Right lobe of liver (tissue), 4 donors: ENCODE data around the gene COX7C.

Source experiments
- CTCF ChIP-seq, 4 donors: fragments of 200-600 bp in 3 of 4; fragments of 450-650 bp in 1 of 4; IDR thresholded peaks; one replicate each; pipeline versions ENCODE4 v1.5.1 to v1.8.0; 2016 to 2022; ENCODE audit warnings: antibody characterized with exemption in 4 of 4, mild to moderate bottlenecking in 2 of 4
- POLR2A ChIP-seq: fragments of 450-650 bp; IDR thresholded peaks from one replicate; pipeline ENCODE4 v1.6.1; 2017; ENCODE audit warnings: antibody characterized with exemption, mild to moderate bottlenecking
- donor health status: DM: no; HTN: no; CAD: no.
- donor health status: DM: no; HTN: no; CAD: no.
- donor health status: DM: no; HTN: yes; CAD: no.

GRCh38 chr5:86646671-86647070 is 28.9 kb downstream of the COX7C start:
- no peak for TF ChIP-seq POLR2A
- TF ChIP-seq CTCF (IDR thresholded peaks at IDR 0.05): no peak
